ENCODE data around the gene TMEM18. TPM values are rescaled to one million over a fixed set of nuclear protein-coding genes. Genes with fewer than 3 reads are reported as not detected.

Gene TMEM18
- total RNA-seq, 1 donor from 2014 or later: 7.3 TPM

GRCh38 chr2:636641-637405, 40.4 kb downstream of the TMEM18 start:
- DNase-seq (ENCODE audit: low spot score) (peak; percentile 67), ATAC-seq (peak; percentile 96)

- ATAC-seq (no peak), DNase-seq (ENCODE audit: low spot score) (no peak)
These were observed 41.3 kb downstream of the TMEM18 start for GRCh38 chr2:635687-636621.

GRCh38 chr2:634636-635388, 42.4 kb downstream of the TMEM18 start:
- no peak for DNase-seq (ENCODE audit: low spot score)
- ATAC-seq: no peak

GRCh38 chr2:634041-634440, 43.2 kb downstream of the TMEM18 start:
- DNase-seq (ENCODE audit: low spot score): no peak

GRCh38 chr2:633371-633770, 43.8 kb downstream of the TMEM18 start:
- ATAC-seq: no peak
- no peak for DNase-seq (ENCODE audit: low spot score)

More at GRCh38 chr2:634041-634440, 43.2 kb downstream of the TMEM18 start:
- ATAC-seq: no peak

GRCh38 chr2:632471-632870, 44.7 kb downstream of the TMEM18 start:
- no peak for ATAC-seq
- no peak for DNase-seq (ENCODE audit: low spot score)

- ATAC-seq: no peak
- no peak for DNase-seq (ENCODE audit: low spot score)
These were observed 45.5 kb downstream of the TMEM18 start for GRCh38 chr2:631741-632140.

GRCh38 chr2:630451-631320, 46.5 kb downstream of the TMEM18 start:
- DNase-seq (ENCODE audit: low spot score) (no peak), ATAC-seq (no peak)

- DNase-seq (ENCODE audit: low spot score) (no peak), ATAC-seq (no peak)
These were observed 47.2 kb downstream of the TMEM18 start for GRCh38 chr2:629961-630360.

GRCh38 chr2:628651-629050, 48.6 kb downstream of the TMEM18 start:
- ATAC-seq: no peak
- DNase-seq (ENCODE audit: low spot score): no peak

GRCh38 chr2:627926-628560, 49.2 kb downstream of the TMEM18 start:
- DNase-seq (ENCODE audit: low spot score) (no peak), ATAC-seq (no peak)

- ATAC-seq: no peak
These were observed 49.9 kb downstream of the TMEM18 start for GRCh38 chr2:627340-627709.

GRCh38 chr2:626491-627339, 50.5 kb downstream of the TMEM18 start:
- ATAC-seq (no peak), DNase-seq (ENCODE audit: low spot score) (no peak)

More at GRCh38 chr2:627340-627709, 49.9 kb downstream of the TMEM18 start:
- no peak for DNase-seq (ENCODE audit: low spot score)

GRCh38 chr2:625415-626333, 51.5 kb downstream of the TMEM18 start:
- no peak for ATAC-seq
- DNase-seq (ENCODE audit: low spot score): no peak

GRCh38 chr2:624551-625347, 52.5 kb downstream of the TMEM18 start:
- ATAC-seq: no peak
- DNase-seq (ENCODE audit: low spot score): no peak

GRCh38 chr2:624096-624495, 53.1 kb downstream of the TMEM18 start:
- ATAC-seq (no peak), DNase-seq (ENCODE audit: low spot score) (no peak)
